Stimulated activated CD4-positive, alpha-beta T cell treated with anti-CD3 and anti-CD28 coated beads, Interleukin-1b, Interleukin-23, amount 100 ng/mL, for 24 hours (primary cell): ENCODE results near the gene HS3ST5.

Experiments
- DNase-seq, 4 experiments: peaks; one replicate each; pipeline ENCODE4 v3.0.0-alpha.2; 2020; ENCODE audit warnings: low read depth in 4 of 4, low spot score in 1 of 4

The HS3ST5 gene

GRCh38 chr6:114342826-114343781 is at the start of gene HS3ST5:
TSS of gene HS3ST5 (minus strand) at chr6:114343023. CDS start at chr6:114062845, 280,178 bp downstream.
- DNase-seq: no peak

- no peak for DNase-seq
Observed at GRCh38 chr6:114390176-114390575, 47.4 kb upstream of the HS3ST5 start.

GRCh38 chr6:114389111-114389510 is 46.3 kb upstream of the HS3ST5 start:
- DNase-seq: no peak

GRCh38 chr6:114382406-114382805 is 39.6 kb upstream of the HS3ST5 start:
- no peak for DNase-seq

- no peak for DNase-seq
Observed at GRCh38 chr6:114377881-114378280, 35.1 kb upstream of the HS3ST5 start.

- no peak for DNase-seq
Observed at GRCh38 chr6:114376611-114377175, 33.9 kb upstream of the HS3ST5 start.

- DNase-seq: no peak
Observed at GRCh38 chr6:114375541-114376192, 32.8 kb upstream of the HS3ST5 start.

GRCh38 chr6:114367315-114367961 is 24.6 kb upstream of the HS3ST5 start:
- DNase-seq: no peak

- no peak for DNase-seq
Observed at GRCh38 chr6:114366899-114367298, 24.1 kb upstream of the HS3ST5 start.

- no peak for DNase-seq
Observed at GRCh38 chr6:114364301-114364700, 21.5 kb upstream of the HS3ST5 start.

- no peak for DNase-seq
Observed at GRCh38 chr6:114362957-114363356, 20.1 kb upstream of the HS3ST5 start.

GRCh38 chr6:114362396-114362795 is 19.6 kb upstream of the HS3ST5 start:
- DNase-seq: no peak

GRCh38 chr6:114361036-114361435 is 18.2 kb upstream of the HS3ST5 start:
- no peak for DNase-seq

- no peak for DNase-seq
Observed at GRCh38 chr6:114355300-114355699, 12.5 kb upstream of the HS3ST5 start.

- DNase-seq: no peak
Observed at GRCh38 chr6:114354482-114354881, 11.7 kb upstream of the HS3ST5 start.

- DNase-seq: no peak
Observed at GRCh38 chr6:114346451-114346850, 3.6 kb upstream of the HS3ST5 start.

- DNase-seq: no peak
Observed at GRCh38 chr6:114344971-114345275, 2.1 kb upstream of the HS3ST5 start.

GRCh38 chr6:114344246-114344970 is 1.6 kb upstream of the HS3ST5 start:
- DNase-seq: no peak

GRCh38 chr6:114343782-114344144 is 940 bp upstream of the HS3ST5 start:
- no peak for DNase-seq

GRCh38 chr6:114342086-114342825 is 567 bp downstream of the HS3ST5 start:
- DNase-seq: no peak
